Activated naive CD4-positive, alpha-beta T cell treated with anti-CD3 and anti-CD28 coated beads, Interleukin-2, amount 10 ng/mL, durations not matched to agents 7 days and 5 days (primary cell): ENCODE measurements around the gene MSL2.
"Not testable (repeated sequence)": the region's sequence is repeated elsewhere in the genome, so short reads cannot be mapped to it uniquely, and the experiment has no call there.

Experiments used
- CTCF ChIA-PET: fragments of 350-600 bp; sonication (Branson Sonifier 250); formaldehyde crosslinking; loops from one replicate; lab custom pipeline; 2021; ENCODE audit warnings: antibody characterized with exemption; lab: Charles Lee
- DNase-seq: peaks from one replicate; pipeline ENCODE4 v3.0.0-alpha.2; 2020
- H3K27ac Mint-ChIP-seq: one replicate; pipeline ENCODE4 v1.8.0; 2021; ENCODE audit warnings: mild to moderate bottlenecking, moderate library complexity, mixed read lengths
- H3K27me3 Mint-ChIP-seq: one replicate; pipeline ENCODE4 v1.8.0; 2021; ENCODE audit warnings: mild to moderate bottlenecking, mixed read lengths
- H3K36me3 Mint-ChIP-seq: one replicate; pipeline ENCODE4 v1.8.0; 2021; ENCODE audit warnings: mixed read lengths
- H3K4me1 Mint-ChIP-seq: one replicate; pipeline ENCODE4 v1.8.0; 2021; ENCODE audit warnings: mixed read lengths
- H3K4me3 Mint-ChIP-seq: one replicate; pipeline ENCODE4 v1.8.0; 2021; ENCODE audit warnings: mild to moderate bottlenecking, moderate library complexity, mixed read lengths
- H3K9me3 Mint-ChIP-seq: one replicate; pipeline ENCODE4 v1.8.0; 2021; ENCODE audit warnings: mixed read lengths

MSL2 gene

GRCh38 chr3:136197159-136197793, 1.1 kb upstream of the MSL2 start:
- peak overlapping the region; percentile 99 for H3K4me3 Mint-ChIP-seq
- no peak for DNase-seq
- H3K27ac Mint-ChIP-seq, result peak overlapping the region; percentile 96
- H3K27me3 Mint-ChIP-seq, result peaks cover 11% of the 10 kb centered on the region
- peaks cover 19% of the 10 kb centered on the region for H3K4me1 Mint-ChIP-seq
- CTCF ChIA-PET, result interaction anchor here (0.9 to 2.1 kb wide), 5 partner anchors 48 to 817 kb away, joined by 3 to 12 read pairs (median 3); partner anchors contain the start of genes PCCB and STAG1
- H3K9me3 Mint-ChIP-seq, result peaks cover 5% of the 10 kb centered on the region
- peaks cover 26% of the 10 kb centered on the region for H3K36me3 Mint-ChIP-seq

- peak overlapping the region; percentile 96 for H3K27ac Mint-ChIP-seq
- H3K9me3 Mint-ChIP-seq, result peaks cover 5% of the 10 kb centered on the region
- H3K4me3 Mint-ChIP-seq, result peak overlapping the region; percentile 99
- CTCF ChIA-PET, result interaction anchor here (0.9 to 2.1 kb wide), 4 partner anchors 53 to 817 kb away, joined by 3 to 12 read pairs (median 4); partner anchors contain the start of genes PCCB and STAG1
- peak; percentile 99 for DNase-seq
- H3K27me3 Mint-ChIP-seq, result peaks cover 10% of the 10 kb centered on the region
- peaks cover 33% of the 10 kb centered on the region for H3K36me3 Mint-ChIP-seq
- peaks cover 26% of the 10 kb centered on the region for H3K4me1 Mint-ChIP-seq
Observed at GRCh38 chr3:136196401-136197158, 445 bp upstream of the MSL2 start.

- Mint-ChIP-seq H3K9me3 (peaks cover 5% of the 10 kb centered on the region), H3K27ac (peak overlapping the region; percentile 96), H3K36me3 (peaks cover 41% of the 10 kb centered on the region), H3K4me1 (peaks cover 37% of the 10 kb centered on the region), H3K4me3 (peak overlapping the region; percentile 99), H3K27me3 (peaks cover 9% of the 10 kb centered on the region)
- CTCF ChIA-PET, result interaction anchor here (1.9 to 2.1 kb wide), 2 partner anchors 557 kb away, joined by 8 to 12 read pairs; partner anchors contain the start of gene STAG1
- DNase-seq, result peak; percentile 83
Observed at GRCh38 chr3:136195258-136196063, 674 bp downstream of the MSL2 start.

GRCh38 chr3:136194409-136195257, 1.5 kb downstream of the MSL2 start:
- peak overlapping the region; percentile 96 for H3K27ac Mint-ChIP-seq
- peaks cover 45% of the 10 kb centered on the region for H3K36me3 Mint-ChIP-seq
- H3K9me3 Mint-ChIP-seq, result peaks cover 5% of the 10 kb centered on the region
- CTCF ChIA-PET, result interaction anchor here (1.9 kb wide), 1 partner anchor 558 kb away, joined by 8 read pairs; the partner anchor contains the start of gene STAG1
- H3K4me1 Mint-ChIP-seq, result peaks cover 45% of the 10 kb centered on the region
- peak overlapping the region; percentile 99 for H3K4me3 Mint-ChIP-seq
- peaks cover 6% of the 10 kb centered on the region for H3K27me3 Mint-ChIP-seq
- DNase-seq, result peak; percentile 58

GRCh38 chr3:136193278-136194054, 2.7 kb downstream of the MSL2 start:
- peak overlapping the region; percentile 99 for H3K4me3 Mint-ChIP-seq
- H3K36me3 Mint-ChIP-seq, result peaks cover 50% of the 10 kb centered on the region
- peaks cover 55% of the 10 kb centered on the region for H3K4me1 Mint-ChIP-seq
- H3K27ac Mint-ChIP-seq, result peak overlapping the region; percentile 96
- H3K27me3 Mint-ChIP-seq, result peaks cover 6% of the 10 kb centered on the region
- no peak for DNase-seq
- CTCF ChIA-PET, result interaction anchor here (0.6 to 1.9 kb wide), 6 partner anchors 12 to 559 kb away, joined by 3 to 8 read pairs (median 4); partner anchors contain the start of gene STAG1
- peaks cover 5% of the 10 kb centered on the region for H3K9me3 Mint-ChIP-seq

- Mint-ChIP-seq H3K36me3 (peaks cover 49% of the 10 kb centered on the region), H3K9me3 (no peaks in the 10 kb centered on the region), H3K4me1 (peaks cover 55% of the 10 kb centered on the region), H3K27me3 (peaks cover 6% of the 10 kb centered on the region), H3K27ac (peak overlapping the region; percentile 82), H3K4me3 (peak overlapping the region; percentile 99)
- no peak for DNase-seq
- CTCF ChIA-PET, result interaction anchor here (0.6 to 1.5 kb wide), 4 partner anchors 12 to 560 kb away, joined by 3 to 5 read pairs (median 3); partner anchors contain the start of gene STAG1
Observed at GRCh38 chr3:136192831-136193230, 3.3 kb downstream of the MSL2 start.

- H3K27me3 Mint-ChIP-seq, DNase-seq, H3K9me3 Mint-ChIP-seq: not testable (repeated sequence)
- Mint-ChIP-seq H3K4me1 (peaks cover 54% of the 10 kb centered on the region), H3K27ac (peak overlapping the region; percentile 82), H3K4me3 (peak overlapping the region; percentile 99), H3K36me3 (peaks cover 49% of the 10 kb centered on the region)
- CTCF ChIA-PET, result interaction anchor here (0.6 to 1.5 kb wide), 4 partner anchors 11 to 560 kb away, joined by 3 to 5 read pairs (median 3); partner anchors contain the start of gene STAG1
Observed at GRCh38 chr3:136192195-136192594, 3.9 kb downstream of the MSL2 start.

GRCh38 chr3:136189859-136190617, 6.1 kb downstream of the MSL2 start:
- Mint-ChIP-seq H3K36me3 (peaks cover 49% of the 10 kb centered on the region), H3K27me3 (no peaks in the 10 kb centered on the region), H3K9me3 (no peaks in the 10 kb centered on the region), H3K27ac (no peak overlapping the region), H3K4me1 (peaks cover 68% of the 10 kb centered on the region), H3K4me3 (no peak overlapping the region)
- no peak for DNase-seq
- CTCF ChIA-PET, result no interaction called here

- Mint-ChIP-seq H3K4me1 (peaks cover 74% of the 10 kb centered on the region), H3K9me3 (no peaks in the 10 kb centered on the region), H3K36me3 (peaks cover 39% of the 10 kb centered on the region), H3K4me3 (no peak overlapping the region), H3K27me3 (no peaks in the 10 kb centered on the region), H3K27ac (no peak overlapping the region)
- CTCF ChIA-PET, result interaction anchor here (0.6 kb wide), 1 partner anchor 1603 kb away, joined by 3 read pairs; no protein-coding TSS in a partner anchor
- DNase-seq, result no peak
Observed at GRCh38 chr3:136189043-136189442, 7.1 kb downstream of the MSL2 start.

- H3K36me3 Mint-ChIP-seq, result peaks cover 30% of the 10 kb centered on the region
- H3K27ac Mint-ChIP-seq, result no peak overlapping the region
- no peak overlapping the region for H3K4me3 Mint-ChIP-seq
- CTCF ChIA-PET, result no interaction called here
- no peaks in the 10 kb centered on the region for H3K9me3 Mint-ChIP-seq
- no peak for DNase-seq
- H3K4me1 Mint-ChIP-seq, result peaks cover 83% of the 10 kb centered on the region
- H3K27me3 Mint-ChIP-seq, result no peaks in the 10 kb centered on the region
Observed at GRCh38 chr3:136187868-136188267, 8.3 kb downstream of the MSL2 start.

- H3K4me1 Mint-ChIP-seq, result peaks cover 82% of the 10 kb centered on the region
- no peaks in the 10 kb centered on the region for H3K9me3 Mint-ChIP-seq
- no peaks in the 10 kb centered on the region for H3K27me3 Mint-ChIP-seq
- no peak overlapping the region for H3K27ac Mint-ChIP-seq
- CTCF ChIA-PET, result no interaction called here
- peaks cover 25% of the 10 kb centered on the region for H3K36me3 Mint-ChIP-seq
- DNase-seq, result no peak
- H3K4me3 Mint-ChIP-seq, result no peak overlapping the region
Observed at GRCh38 chr3:136186846-136187245, 9.3 kb downstream of the MSL2 start.

- H3K27ac Mint-ChIP-seq, result no peak overlapping the region
Observed at GRCh38 chr3:136186344-136186743, 9.8 kb downstream of the MSL2 start.

More at GRCh38 chr3:136186344-136186743, 9.8 kb downstream of the MSL2 start:
- DNase-seq, result peak; percentile 45
- Mint-ChIP-seq H3K4me3 (no peak overlapping the region), H3K4me1 (peaks cover 78% of the 10 kb centered on the region), H3K36me3 (peaks cover 20% of the 10 kb centered on the region), H3K27me3 (no peaks in the 10 kb centered on the region), H3K9me3 (no peaks in the 10 kb centered on the region)
- CTCF ChIA-PET, result no interaction called here
